A549 (cell line): ENCODE measurements around the gene HEPHL1. TPM values are rescaled to one million over a fixed set of nuclear protein-coding genes. Genes with fewer than 3 reads are reported as not detected.

Experiments used
- ATAC-seq, 2 experiments: fragments of 200-7000 bp in 1 of 2; fragments of >200 bp in 1 of 2; cut with Nextera tagmentation in 1 of 2; cut with Tn5 transposase in 1 of 2; 3 replicates each; pipeline versions ENCODE4 v1.8.0 to v1.9.1; 2018 to 2020; ENCODE audit warnings: mild to moderate bottlenecking in 1 of 2, moderate library complexity in 1 of 2
- CTCF ChIA-PET: fragments of 300-600 bp; sonication (Branson Sonifier 250); formaldehyde crosslinking; extraction: SDS; loops from one replicate; lab custom pipeline; 2021; ENCODE audit warnings: antibody characterized with exemption, inconsistent platforms; lab: Yijun Ruan, JAX
- POLR2A ChIA-PET: fragments of 350-600 bp; formaldehyde crosslinking; extraction: SDS; loops from one replicate; lab custom pipeline; 2021; ENCODE audit warnings: antibody characterized with exemption, inconsistent platforms; lab: Yijun Ruan, JAX
- DNase-seq, 2 experiments: peaks; one replicate each; pipeline versions ENCODE4 v3.0.0 to v3.0.0-alpha.2; 2011 to 2016; ENCODE audit warnings: low read depth in 1 of 2, low spot score in 1 of 2
- FAIRE-seq: peaks from 2 replicates; lab custom pipeline; 2011; peaks lifted over from hg19 to GRCh38; lab: Jason Lieb, UNC
- H3K27ac ChIP-seq, 2 experiments: fragments of >200 bp; sonication (Bioruptor Twin); formaldehyde crosslinking; 3 replicates each; pipeline ENCODE4 v1.5.1; 2016 to 2017
- H3K4me1 ChIP-seq: fragments of >200 bp; sonication (Bioruptor Twin); formaldehyde crosslinking; 3 replicates; pipeline ENCODE4 v1.6.1; 2016
- H3K4me2 ChIP-seq: fragments of >200 bp; sonication (Bioruptor Twin); formaldehyde crosslinking; 3 replicates; pipeline ENCODE4 v1.6.1; 2016
- H3K4me3 ChIP-seq: fragments of >200 bp; sonication (Bioruptor Twin); formaldehyde crosslinking; 3 replicates; pipeline ENCODE4 v1.5.1; 2016
- H3K9me3 ChIP-seq: fragments of >200 bp; sonication (Bioruptor Twin); formaldehyde crosslinking; 3 replicates; pipeline ENCODE4 v1.6.1; 2016
- BHLHE40 ChIP-seq: IDR thresholded peaks from 2 replicates; pipeline ENCODE4 v1.6.1; 2012; ENCODE audit warnings: low read depth, low read length, inconsistent platforms
- CHD4 ChIP-seq: fragments of 200-600 bp; sonication (generic); IDR thresholded peaks from 2 replicates; pipeline ENCODE4 v1.6.1; 2016; ENCODE audit warnings: antibody characterized with exemption, mild to moderate bottlenecking, borderline replicate concordance
- EP300 ChIP-seq, 2 experiments: fragments of >200 bp; sonication (Bioruptor Twin); formaldehyde crosslinking; IDR thresholded peaks; 2 replicates in 1 of 2; 3 replicates in 1 of 2; pipeline ENCODE4 v1.6.1; 2016 to 2017
- FOSB ChIP-seq: fragments of 250-450 bp; sonication (Bioruptor Pico); IDR thresholded peaks from 2 replicates; pipeline ENCODE4 v1.5.0; 2020; ENCODE audit warnings: mild to moderate bottlenecking, moderate library complexity
- KDM1A ChIP-seq: fragments of 200-600 bp; sonication (generic); IDR thresholded peaks from 2 replicates; pipeline ENCODE4 v1.6.1; 2016; ENCODE audit warnings: low read depth, mild to moderate bottlenecking
- NFE2L2 ChIP-seq: fragments of 150-350 bp; conservative IDR thresholded peaks from 2 replicates; pipeline ENCODE4 v1.6.1; 2014; ENCODE audit warnings: low read length
- NPAS2 ChIP-seq: fragments of 250-450 bp; sonication (Bioruptor Pico); IDR thresholded peaks from 2 replicates; pipeline ENCODE4 v1.8.0; 2022; ENCODE audit warnings: mild to moderate bottlenecking, moderate library complexity, borderline replicate concordance
- RAD21 ChIP-seq, 2 experiments: fragments of >200 bp in 1 of 2; sonication (Bioruptor Twin) in 1 of 2; formaldehyde crosslinking in 1 of 2; IDR thresholded peaks in 1 of 2; conservative IDR thresholded peaks in 1 of 2; 2 replicates in 1 of 2; 3 replicates in 1 of 2; pipeline ENCODE4 v1.6.1; 2012 to 2018; ENCODE audit warnings: inconsistent platforms in 1 of 2
- RFX5 ChIP-seq: fragments of 450-650 bp; IDR thresholded peaks from 2 replicates; pipeline ENCODE4 v1.7.1; 2014; ENCODE audit warnings: antibody characterized with exemption, mild to moderate bottlenecking, moderate library complexity
- TP53 ChIP-seq: fragments of 250-450 bp; sonication (Bioruptor Pico); IDR thresholded peaks from 2 replicates; pipeline ENCODE4 v1.5.0; 2021; ENCODE audit warnings: mild to moderate bottlenecking, moderate library complexity
- USF2 ChIP-seq: fragments of 450-650 bp; IDR thresholded peaks from 2 replicates; pipeline ENCODE4 v1.6.1; 2014; ENCODE audit warnings: antibody characterized with exemption
- WGBS: methylation state at CpG from one replicate; pipeline ENCODE4 v1.1.6; 2017; ENCODE audit errors: missing lambda C conversion rate; 5-methylcytosine and 5-hydroxymethylcytosine counted together
- polyA plus RNA-seq, 4 experiments: library from polyadenylated mRNA; depleted of rRNA in 3 of 4; stranded (reverse); fragments of >200 nt; fragmentation: RNase III in 1 of 4; extraction: RNeasy Plus Mini Kit Qiagen cat#74134 plus additional on column Dnase treatment in 1 of 4; gene quantifications; 2 replicates in 3 of 4; 3 replicates in 1 of 4; pipeline ENCODE4 v1.2.3, GENCODE V29; 2011 to 2017
- TF ChIP-seq, protein P1 (sequence below): fragments of >200 bp; sonication (Bioruptor Twin); formaldehyde crosslinking; IDR thresholded peaks from 3 replicates; pipeline ENCODE4 v1.5.1; 2016

Gene HEPHL1
- polyA plus RNA-seq, 2 of the 4 experiments (the other 2 are of a cell fraction): not detected

DNA sequence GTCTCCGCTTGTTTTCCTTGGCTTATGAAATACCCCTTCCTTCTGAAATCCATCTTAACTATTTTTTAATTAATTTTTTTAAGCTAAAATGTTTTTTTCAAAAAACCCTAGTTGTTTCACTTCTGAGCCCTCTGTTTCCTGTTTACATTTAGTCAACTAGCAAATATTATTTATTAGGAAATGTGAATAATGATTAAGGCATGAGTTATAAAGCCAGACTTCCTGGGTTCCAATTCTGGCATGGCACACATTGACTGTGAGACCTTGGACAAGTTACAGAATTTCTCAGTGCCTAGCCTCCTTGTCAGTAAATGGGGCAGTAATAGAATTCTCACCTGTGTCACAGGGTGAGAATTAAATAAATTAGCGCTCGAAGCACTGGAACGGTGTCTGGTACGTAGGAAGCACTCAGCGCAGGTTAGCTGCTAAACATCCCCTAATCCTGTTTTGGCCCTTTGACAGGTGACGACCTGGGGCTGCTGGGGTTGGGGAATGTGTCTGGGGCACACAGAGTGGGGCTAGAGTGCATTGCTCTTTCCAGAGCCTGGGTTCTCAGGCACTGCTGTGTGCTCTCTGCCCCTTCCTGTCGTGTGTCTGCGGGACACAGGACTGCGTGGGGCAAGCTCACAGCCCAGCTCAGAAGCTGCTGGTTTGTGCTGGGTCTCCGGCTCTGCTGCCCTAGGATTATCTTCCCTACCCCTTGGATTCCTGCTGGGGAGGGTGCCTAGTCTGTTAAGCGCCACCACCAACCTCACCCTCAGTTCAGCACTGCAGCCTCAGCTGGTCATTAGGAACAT, 120.6 kb downstream of the HEPHL1 start (continued):
- no peak for TF ChIP-seq USF2
- TF ChIP-seq NPAS2 (CRISPR knock-in tag): no peak
- no peak for TF ChIP-seq RAD21 (conservative IDR thresholded peaks at IDR 0.05 in 1 of 2, IDR thresholded peaks at IDR 0.05 in 1 of 2)
- TF ChIP-seq, protein P1, sequence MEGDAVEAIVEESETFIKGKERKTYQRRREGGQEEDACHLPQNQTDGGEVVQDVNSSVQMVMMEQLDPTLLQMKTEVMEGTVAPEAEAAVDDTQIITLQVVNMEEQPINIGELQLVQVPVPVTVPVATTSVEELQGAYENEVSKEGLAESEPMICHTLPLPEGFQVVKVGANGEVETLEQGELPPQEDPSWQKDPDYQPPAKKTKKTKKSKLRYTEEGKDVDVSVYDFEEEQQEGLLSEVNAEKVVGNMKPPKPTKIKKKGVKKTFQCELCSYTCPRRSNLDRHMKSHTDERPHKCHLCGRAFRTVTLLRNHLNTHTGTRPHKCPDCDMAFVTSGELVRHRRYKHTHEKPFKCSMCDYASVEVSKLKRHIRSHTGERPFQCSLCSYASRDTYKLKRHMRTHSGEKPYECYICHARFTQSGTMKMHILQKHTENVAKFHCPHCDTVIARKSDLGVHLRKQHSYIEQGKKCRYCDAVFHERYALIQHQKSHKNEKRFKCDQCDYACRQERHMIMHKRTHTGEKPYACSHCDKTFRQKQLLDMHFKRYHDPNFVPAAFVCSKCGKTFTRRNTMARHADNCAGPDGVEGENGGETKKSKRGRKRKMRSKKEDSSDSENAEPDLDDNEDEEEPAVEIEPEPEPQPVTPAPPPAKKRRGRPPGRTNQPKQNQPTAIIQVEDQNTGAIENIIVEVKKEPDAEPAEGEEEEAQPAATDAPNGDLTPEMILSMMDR: no peak
- TF ChIP-seq NFE2L2: no peak
- TF ChIP-seq FOSB: no peak
- TF ChIP-seq BHLHE40: no peak

GRCh38 chr11:94142308-94143281, 121.4 kb downstream of the HEPHL1 start:
- DNase-seq (no peak), ATAC-seq (peak; percentile 24 to 27; a peak in 4 of 6 replicates), FAIRE-seq (no peak)
- TF ChIP-seq KDM1A: no peak
- no peak overlapping the region for H3K4me3 ChIP-seq
- 97% methylated on average over 7 of the region's 7 CpGs for WGBS
- CTCF ChIA-PET: interaction anchor here (1.2 kb wide), 1 partner anchor 30 kb away, joined by 3 read pairs; no protein-coding TSS in a partner anchor
- H3K27ac ChIP-seq: no peak overlapping the region; a peak in 2 of 6 replicates
- peaks cover 62% of the 10 kb centered on the region for H3K4me1 ChIP-seq
- peak overlapping the region; percentile 34; the same call in 2 of the 3 replicates for H3K4me2 ChIP-seq
- no peaks in the 10 kb centered on the region for H3K9me3 ChIP-seq
- POLR2A ChIA-PET: no interaction called here

DNA sequence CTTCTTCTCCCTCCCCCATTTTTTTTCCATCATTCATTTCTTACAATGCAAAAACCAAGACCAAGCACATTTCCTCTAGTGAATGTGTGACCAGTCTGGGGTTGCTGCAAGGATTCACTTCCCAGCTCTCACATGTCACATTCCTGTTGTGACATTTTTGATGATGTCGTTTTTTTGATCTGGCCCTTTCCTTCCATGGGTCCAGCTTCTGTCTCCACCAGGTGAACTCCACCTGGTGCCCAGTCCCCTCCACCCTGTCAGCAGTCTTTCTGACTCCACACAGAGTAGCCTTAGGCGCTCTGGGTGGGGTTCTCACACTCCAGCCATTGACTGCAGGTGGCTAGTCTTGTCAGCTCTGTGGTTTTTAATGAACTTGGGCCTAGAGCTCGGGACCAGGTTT, 123.1 kb downstream of the HEPHL1 start:
- Histone ChIP-seq H3K4me2 (peak overlapping the region; percentile 36; the same call in 1 of the 3 replicates), H3K4me1 (peaks cover 76% of the 10 kb centered on the region), H3K4me3 (no peak overlapping the region), H3K9me3 (no peaks in the 10 kb centered on the region), H3K27ac (peak overlapping the region in 1 of 2 experiments; percentile 49; a peak in 2 of 6 replicates)
- 82% methylated on average over 2 of the region's 3 CpGs for WGBS
- FAIRE-seq (no peak), ATAC-seq (no peak), DNase-seq (no peak)
- TF ChIP-seq RFX5 (no peak), TP53 (CRISPR knock-in tag) (no peak)
- ChIA-PET POLR2A (no interaction called here), CTCF (interaction anchor here (1.0 to 1.3 kb wide), 2 partner anchors 11 to 27 kb away, joined by 3 to 4 read pairs; no protein-coding TSS in a partner anchor)

DNA sequence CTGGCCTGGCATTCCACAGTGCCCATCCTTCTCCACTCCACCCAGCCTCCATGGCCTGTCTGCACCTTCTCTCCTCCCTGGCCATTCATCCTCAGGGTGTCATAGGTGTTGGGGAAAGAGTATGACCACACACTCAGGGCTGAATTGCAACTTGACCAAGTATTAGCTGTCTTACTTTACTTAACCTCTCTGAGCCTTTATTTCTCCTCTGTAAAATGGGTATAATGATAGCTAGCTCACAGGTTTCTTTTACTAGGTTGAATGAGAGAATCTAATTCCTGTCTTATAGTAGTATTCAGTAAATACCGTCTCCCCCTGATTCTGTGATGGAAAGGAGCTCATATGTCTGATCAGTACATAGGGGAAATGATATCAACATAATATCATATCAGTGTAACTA, 123.5 kb downstream of the HEPHL1 start:
- H3K4me2 ChIP-seq: peak overlapping the region; percentile 46; the same call in 1 of the 3 replicates
- H3K9me3 ChIP-seq: no peaks in the 10 kb centered on the region
- no peak for ATAC-seq
- peak overlapping the region in 1 of 2 experiments; percentile 49; a peak in 2 of 6 replicates for H3K27ac ChIP-seq
- POLR2A ChIA-PET: no interaction called here
- 88% methylated on average over 1 of the region's 1 CpG for WGBS
- H3K4me1 ChIP-seq: peaks cover 80% of the 10 kb centered on the region
- CTCF ChIA-PET: interaction anchor here (1.0 to 1.3 kb wide), 2 partner anchors 10 to 26 kb away, joined by 3 to 4 read pairs; no protein-coding TSS in a partner anchor
- no peak overlapping the region for H3K4me3 ChIP-seq
- no peak for DNase-seq
- no peak for TF ChIP-seq EP300 (IDR thresholded peaks at IDR 0.05)
- 0 out of 2 replicates have a peak, but pooled peaks have one; percentile 44 for TF ChIP-seq KDM1A
- TF ChIP-seq CHD4: no peak
- FAIRE-seq: no peak
